Measurements from ENCODE around the gene HAPSTR1. TPM values are rescaled to one million over a fixed set of nuclear protein-coding genes. Genes with fewer than 3 reads are reported as not detected.

The HAPSTR1 gene
- polyA plus RNA-seq, 2 of the 4 experiments (the other 2 are of a cell fraction): 22.4 to 36.9 TPM

DNA sequence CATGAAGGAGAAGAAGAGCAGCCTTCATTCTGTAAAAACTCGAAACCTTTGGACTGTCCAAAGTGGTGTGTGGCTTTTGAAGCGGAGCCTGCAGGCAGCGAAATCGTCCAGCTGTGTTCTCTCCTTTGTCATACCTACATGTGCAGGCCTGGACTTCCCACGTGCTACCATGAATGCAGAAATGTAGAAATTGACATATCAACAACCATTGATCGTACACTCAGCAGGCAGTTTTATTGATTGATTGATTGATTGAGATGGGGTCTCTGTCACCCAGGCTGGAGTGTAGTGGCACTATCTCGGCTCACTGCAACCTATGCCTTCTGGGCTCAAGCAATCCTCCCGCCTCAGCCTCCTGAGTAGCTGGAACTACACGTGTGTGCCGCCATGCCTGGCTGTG lies 2.6 kb upstream of the HAPSTR1 start (continued):
- TF ChIP-seq, protein P1, sequence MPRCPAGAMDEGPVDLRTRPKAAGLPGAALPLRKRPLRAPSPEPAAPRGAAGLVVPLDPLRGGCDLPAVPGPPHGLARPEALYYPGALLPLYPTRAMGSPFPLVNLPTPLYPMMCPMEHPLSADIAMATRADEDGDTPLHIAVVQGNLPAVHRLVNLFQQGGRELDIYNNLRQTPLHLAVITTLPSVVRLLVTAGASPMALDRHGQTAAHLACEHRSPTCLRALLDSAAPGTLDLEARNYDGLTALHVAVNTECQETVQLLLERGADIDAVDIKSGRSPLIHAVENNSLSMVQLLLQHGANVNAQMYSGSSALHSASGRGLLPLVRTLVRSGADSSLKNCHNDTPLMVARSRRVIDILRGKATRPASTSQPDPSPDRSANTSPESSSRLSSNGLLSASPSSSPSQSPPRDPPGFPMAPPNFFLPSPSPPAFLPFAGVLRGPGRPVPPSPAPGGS (IDR thresholded peaks at IDR 0.05): no peak
- TF ChIP-seq POLR2A (IDR thresholded peaks at IDR 0.05; ENCODE audit: low read length) (no peak), CHD4 (IDR thresholded peaks at IDR 0.05; ENCODE audit: borderline replicate concordance) (no peak), BHLHE40 (IDR thresholded peaks at IDR 0.05; ENCODE audit: low read depth, low read length) (no peak)
- TF ChIP-seq, protein P2, sequence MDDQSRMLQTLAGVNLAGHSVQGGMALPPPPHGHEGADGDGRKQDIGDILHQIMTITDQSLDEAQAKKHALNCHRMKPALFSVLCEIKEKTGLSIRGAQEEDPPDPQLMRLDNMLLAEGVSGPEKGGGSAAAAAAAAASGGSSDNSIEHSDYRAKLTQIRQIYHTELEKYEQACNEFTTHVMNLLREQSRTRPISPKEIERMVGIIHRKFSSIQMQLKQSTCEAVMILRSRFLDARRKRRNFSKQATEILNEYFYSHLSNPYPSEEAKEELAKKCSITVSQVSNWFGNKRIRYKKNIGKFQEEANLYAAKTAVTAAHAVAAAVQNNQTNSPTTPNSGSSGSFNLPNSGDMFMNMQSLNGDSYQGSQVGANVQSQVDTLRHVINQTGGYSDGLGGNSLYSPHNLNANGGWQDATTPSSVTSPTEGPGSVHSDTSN (IDR thresholded peaks at IDR 0.05): no peak

DNA sequence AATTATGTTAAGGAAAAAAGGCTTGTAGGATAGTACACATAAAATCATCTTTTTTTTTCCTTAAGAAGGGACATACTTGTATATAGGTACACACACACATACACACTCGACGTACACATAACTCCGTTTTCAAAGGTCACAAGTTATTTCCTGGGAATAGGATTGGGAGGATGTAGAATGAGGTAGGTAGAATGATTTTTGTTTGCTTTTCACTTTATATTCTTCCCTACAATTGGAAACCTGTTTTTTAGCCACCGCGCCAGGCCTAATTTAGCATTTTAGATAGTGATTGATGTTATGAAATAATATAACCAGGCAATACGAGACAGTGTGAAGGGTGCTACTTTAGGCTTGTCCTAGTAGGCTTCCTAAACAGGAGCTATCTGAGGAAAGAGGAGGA lies 1.8 kb upstream of the HAPSTR1 start:
- Histone ChIP-seq H3K27ac (peak overlapping the region; percentile 91 to 97; a peak in 5 of 6 replicates), H3K4me1 (peaks cover 20% of the 10 kb centered on the region), H3K9me3 (no peaks in the 10 kb centered on the region), H3K4me2 (peak overlapping the region; percentile 87), H3K4me3 (no peak overlapping the region)
- ATAC-seq (no peak), DNase-seq (ENCODE audit: low read depth in 1 of 2, low spot score in 1 of 2) (no peak), FAIRE-seq (no peak)
- ChIA-PET CTCF (no interaction called here), POLR2A (interaction anchor here (0.5 kb wide), 1 partner anchor 12 kb away, joined by 6 read pairs; no protein-coding TSS in a partner anchor)
- no peak for TF ChIP-seq KDM5A (IDR thresholded peaks at IDR 0.05)
- TF ChIP-seq KDM1A (IDR thresholded peaks at IDR 0.05; ENCODE audit: low read depth): no peak
- TF ChIP-seq CBX8 (IDR thresholded peaks at IDR 0.05): no peak
- TF ChIP-seq SMC3 (IDR thresholded peaks at IDR 0.05): no peak
- TF ChIP-seq MAZ (IDR thresholded peaks at IDR 0.05; ENCODE audit: borderline replicate concordance, low read depth, low read length): no peak
- no peak for TF ChIP-seq HOXB13 (CRISPR knock-in tag; IDR thresholded peaks at IDR 0.05; ENCODE audit: low read depth)
- TF ChIP-seq, protein P2 (IDR thresholded peaks at IDR 0.05): no peak
- no peak for TF ChIP-seq JUN (IDR thresholded peaks at IDR 0.05)
- TF ChIP-seq RNF2 (IDR thresholded peaks at IDR 0.05; ENCODE audit: borderline replicate concordance, low read depth): no peak
- no peak for TF ChIP-seq FOSB (CRISPR knock-in tag; IDR thresholded peaks at IDR 0.05)
- TF ChIP-seq, protein P3, sequence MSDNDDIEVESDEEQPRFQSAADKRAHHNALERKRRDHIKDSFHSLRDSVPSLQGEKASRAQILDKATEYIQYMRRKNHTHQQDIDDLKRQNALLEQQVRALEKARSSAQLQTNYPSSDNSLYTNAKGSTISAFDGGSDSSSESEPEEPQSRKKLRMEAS (IDR thresholded peaks at IDR 0.05): no peak
- 92% methylated on average over 6 of the region's 6 CpGs for WGBS (ENCODE audit: missing lambda C conversion rate)

DNA sequence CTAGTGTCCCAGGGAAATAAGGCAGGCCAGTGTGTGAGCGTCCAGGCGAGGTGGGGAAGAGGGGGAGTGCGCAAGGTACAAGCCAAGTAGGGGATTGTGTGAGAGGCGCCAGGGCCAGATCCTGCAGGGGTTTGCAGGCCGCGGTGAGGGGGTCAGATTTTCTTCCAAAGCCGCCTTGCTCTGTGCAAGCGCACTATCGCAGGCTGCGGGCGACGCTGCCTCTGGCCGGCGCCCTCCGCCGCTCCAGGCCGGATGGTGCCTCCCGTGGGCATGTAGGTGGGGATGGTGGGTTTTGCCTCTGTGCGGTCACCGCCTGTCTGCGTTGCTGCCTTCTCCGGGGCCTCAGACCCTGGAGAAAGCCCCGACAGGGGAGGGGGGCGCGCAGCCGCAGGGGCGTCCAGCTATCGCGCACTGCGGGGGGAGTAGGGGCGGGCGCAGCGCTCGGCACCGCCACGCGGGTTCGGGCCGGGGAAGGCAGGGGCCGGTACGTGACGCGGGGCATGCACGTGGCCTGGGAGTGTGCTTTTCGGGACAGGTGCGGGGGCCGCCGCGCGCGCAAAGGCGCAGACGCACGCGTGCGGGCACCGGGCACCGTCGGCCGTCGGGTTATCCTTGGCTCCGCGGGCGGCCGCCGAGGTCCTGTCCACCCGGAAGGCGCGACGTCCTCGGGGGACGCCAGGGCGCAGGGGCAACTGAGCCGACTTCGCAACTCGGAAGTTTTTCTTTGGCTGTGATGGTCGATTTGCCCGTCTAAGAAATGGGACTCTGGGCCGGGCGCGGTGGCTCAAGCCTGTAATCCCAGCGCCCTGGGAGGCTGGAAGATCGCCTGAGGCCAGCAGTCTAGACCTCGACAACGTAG lies 1.1 kb upstream of the HAPSTR1 start:
- Histone ChIP-seq H3K9me3 (no peaks in the 10 kb centered on the region), H3K4me3 (peak overlapping the region; percentile 57), H3K27ac (peak overlapping the region; percentile 91 to 97), H3K4me2 (peak overlapping the region; percentile 87), H3K4me1 (peaks cover 27% of the 10 kb centered on the region)
- 54% methylated on average over 25 of the region's 85 CpGs for WGBS (ENCODE audit: missing lambda C conversion rate)
- ChIA-PET CTCF (no interaction called here), POLR2A (interaction anchor here (0.5 to 3.2 kb wide), 16 partner anchors 9 to 347 kb away, joined by 3 to 51 read pairs (median 7); partner anchors contain the start of genes CARHSP1 and USP7)
- no peak for FAIRE-seq
- ATAC-seq: peak; percentile 1 to 6; a peak in 4 of 6 replicates
- no peak for DNase-seq (ENCODE audit: low read depth in 1 of 2, low spot score in 1 of 2)
- TF ChIP-seq, protein P4, sequence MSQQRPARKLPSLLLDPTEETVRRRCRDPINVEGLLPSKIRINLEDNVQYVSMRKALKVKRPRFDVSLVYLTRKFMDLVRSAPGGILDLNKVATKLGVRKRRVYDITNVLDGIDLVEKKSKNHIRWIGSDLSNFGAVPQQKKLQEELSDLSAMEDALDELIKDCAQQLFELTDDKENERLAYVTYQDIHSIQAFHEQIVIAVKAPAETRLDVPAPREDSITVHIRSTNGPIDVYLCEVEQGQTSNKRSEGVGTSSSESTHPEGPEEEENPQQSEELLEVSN (IDR thresholded peaks at IDR 0.05; ENCODE audit: borderline replicate concordance, low read depth): peak; percentile 33; the same call in 1 of the 2 replicates
- TF ChIP-seq, protein P5, sequence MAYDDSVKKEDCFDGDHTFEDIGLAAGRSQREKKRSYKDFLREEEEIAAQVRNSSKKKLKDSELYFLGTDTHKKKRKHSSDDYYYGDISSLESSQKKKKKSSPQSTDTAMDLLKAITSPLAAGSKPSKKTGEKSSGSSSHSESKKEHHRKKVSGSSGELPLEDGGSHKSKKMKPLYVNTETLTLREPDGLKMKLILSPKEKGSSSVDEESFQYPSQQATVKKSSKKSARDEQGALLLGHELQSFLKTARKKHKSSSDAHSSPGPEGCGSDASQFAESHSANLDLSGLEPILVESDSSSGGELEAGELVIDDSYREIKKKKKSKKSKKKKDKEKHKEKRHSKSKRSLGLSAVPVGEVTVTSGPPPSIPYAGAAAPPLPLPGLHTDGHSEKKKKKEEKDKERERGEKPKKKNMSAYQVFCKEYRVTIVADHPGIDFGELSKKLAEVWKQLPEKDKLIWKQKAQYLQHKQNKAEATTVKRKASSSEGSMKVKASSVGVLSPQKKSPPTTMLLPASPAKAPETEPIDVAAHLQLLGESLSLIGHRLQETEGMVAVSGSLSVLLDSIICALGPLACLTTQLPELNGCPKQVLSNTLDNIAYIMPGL (CRISPR knock-in tag; IDR thresholded peaks at IDR 0.05; ENCODE audit: borderline replicate concordance): no peak
- TF ChIP-seq, protein P3 (IDR thresholded peaks at IDR 0.05): peak; percentile 33; the same call in 1 of the 2 replicates
- TF ChIP-seq HEYL (CRISPR knock-in tag; IDR thresholded peaks at IDR 0.05) (no peak), BHLHE40 (IDR thresholded peaks at IDR 0.05; ENCODE audit: low read depth, low read length) (no peak), MAFK (IDR thresholded peaks at IDR 0.05; ENCODE audit: partially characterized antibody) (no peak), CBX2 (IDR thresholded peaks at IDR 0.05; ENCODE audit: borderline replicate concordance, low read depth) (no peak), ZC3H11A (IDR thresholded peaks at IDR 0.05) (no peak), FOXS1 (CRISPR knock-in tag; IDR thresholded peaks at IDR 0.05) (no peak), HOXB5 (CRISPR knock-in tag; IDR thresholded peaks at IDR 0.05) (no peak), TP53 (CRISPR knock-in tag; IDR thresholded peaks at IDR 0.05) (peak; percentile 71; the same call in 1 of the 2 replicates), ZSCAN20 (CRISPR knock-in tag; IDR thresholded peaks at IDR 0.05) (no peak), JUN (IDR thresholded peaks at IDR 0.05) (no peak; a peak in 2 of 5 replicates), NPAS2 (CRISPR knock-in tag; IDR thresholded peaks at IDR 0.05; ENCODE audit: borderline replicate concordance) (no peak), NFE2L2 (conservative IDR thresholded peaks at IDR 0.05; ENCODE audit: low read length) (no peak)

Data from A549 (cell line).